GM23338 (cell line): ENCODE measurements around the gene CNDP1. TPM values are rescaled to one million over a fixed set of nuclear protein-coding genes. Genes with fewer than 3 reads are reported as not detected.
"Not testable (repeated sequence)": the region's sequence is repeated elsewhere in the genome, so short reads cannot be mapped to it uniquely, and the experiment has no call there.

Experiments used
- ATAC-seq: fragments of 200-7000 bp; cut with Tn5 transposase; 3 replicates; pipeline ENCODE4 v1.9.1; 2020
- DNase-seq: peaks from one replicate; pipeline ENCODE4 v3.0.0-alpha.2; 2015; ENCODE audit warnings: low spot score
- H2AFZ ChIP-seq: fragments of 200-600 bp; sonication (generic); 2 replicates; pipeline ENCODE4 v1.8.0; 2016; ENCODE audit warnings: antibody characterized with exemption, mild to moderate bottlenecking, moderate library complexity
- H3F3A ChIP-seq: fragments of 200-600 bp; sonication (generic); replicated peaks from 2 replicates; pipeline ENCODE4 v1.8.0; 2017; ENCODE audit warnings: antibody characterized with exemption, mixed run types, low read depth
- H3K27ac ChIP-seq: fragments of 200-600 bp; sonication (generic); 2 replicates; pipeline ENCODE4 v1.6.1; 2016; ENCODE audit warnings: low read depth
- H3K27me3 ChIP-seq: fragments of 200-600 bp; sonication (generic); 2 replicates; pipeline ENCODE4 v1.8.0; 2016; ENCODE audit warnings: mild to moderate bottlenecking, mixed run types, moderate library complexity; ENCODE audit not compliant: insufficient read depth
- H3K36me3 ChIP-seq: fragments of 200-600 bp; sonication (generic); 2 replicates; pipeline ENCODE4 v1.8.0; 2016; ENCODE audit warnings: mild to moderate bottlenecking; ENCODE audit not compliant: insufficient read depth
- H3K4me1 ChIP-seq: fragments of 200-600 bp; sonication (generic); 2 replicates; pipeline ENCODE4 v1.8.0; 2016; ENCODE audit warnings: mild to moderate bottlenecking, moderate library complexity; ENCODE audit not compliant: insufficient read depth
- H3K4me2 ChIP-seq: fragments of 200-600 bp; sonication (generic); 2 replicates; pipeline ENCODE4 v1.7.1; 2017; ENCODE audit warnings: mixed run types
- H3K4me3 ChIP-seq: fragments of 200-600 bp; sonication (generic); 2 replicates; pipeline ENCODE4 v1.6.1; 2016; ENCODE audit warnings: mixed run types
- H3K79me2 ChIP-seq: fragments of 200-600 bp; sonication (generic); replicated peaks from 2 replicates; pipeline ENCODE4 v1.8.0; 2017; ENCODE audit warnings: mild to moderate bottlenecking; ENCODE audit not compliant: insufficient read depth
- H3K9me2 ChIP-seq: fragments of 200-600 bp; sonication (generic); 2 replicates; pipeline ENCODE4 v1.8.0; 2017; ENCODE audit not compliant: insufficient read depth
- H4K20me1 ChIP-seq: fragments of 200-600 bp; sonication (generic); replicated peaks from 2 replicates; pipeline ENCODE4 v1.8.0; 2017; ENCODE audit warnings: mild to moderate bottlenecking; ENCODE audit not compliant: insufficient read depth
- H3K27ac Mint-ChIP-seq: 2 replicates; pipeline ENCODE4 v1.8.0; 2020; ENCODE audit warnings: inconsistent platforms, mild to moderate bottlenecking, moderate library complexity, mixed read lengths
- H3K27me3 Mint-ChIP-seq: 3 replicates; pipeline ENCODE4 v1.8.0; 2022; ENCODE audit warnings: low read depth, mild to moderate bottlenecking, moderate library complexity, mixed read lengths, inconsistent platforms; ENCODE audit not compliant: insufficient read depth, poor library complexity
- H3K36me3 Mint-ChIP-seq: 3 replicates; pipeline ENCODE4 v1.8.0; 2021; ENCODE audit warnings: low read depth, mild to moderate bottlenecking, inconsistent platforms, moderate library complexity, mixed read lengths
- H3K4me1 Mint-ChIP-seq: 3 replicates; pipeline ENCODE4 v1.8.0; 2020; ENCODE audit warnings: mild to moderate bottlenecking, inconsistent platforms, mixed read lengths
- H3K4me3 Mint-ChIP-seq: 3 replicates; pipeline ENCODE4 v1.8.0; 2021; ENCODE audit warnings: moderate library complexity, mild to moderate bottlenecking, inconsistent platforms, mixed read lengths
- H3K9me3 Mint-ChIP-seq: 3 replicates; pipeline ENCODE4 v1.8.0; 2020; ENCODE audit warnings: moderate library complexity, mild to moderate bottlenecking, inconsistent platforms, mixed read lengths
- CREB1 ChIP-seq: fragments of 250-450 bp; sonication (Bioruptor Pico); IDR thresholded peaks from 2 replicates; pipeline ENCODE4 v1.5.0; 2020; ENCODE audit warnings: low read depth, mild to moderate bottlenecking, moderate library complexity
- REST ChIP-seq: IDR thresholded peaks from one replicate; pipeline ENCODE4 v1.6.1; 2018; ENCODE audit warnings: antibody characterized with exemption; ENCODE audit not compliant: unreplicated experiment
- ZNF114 ChIP-seq: fragments of 250-450 bp; sonication (Bioruptor Pico); IDR thresholded peaks from 2 replicates; pipeline ENCODE4 v1.5.0; 2020; ENCODE audit warnings: mild to moderate bottlenecking, moderate library complexity
- polyA plus RNA-seq: library from polyadenylated mRNA; unstranded; fragments of >200 nt; fragmentation: Nextera tagmentation; extraction: Ambion mirVana; gene quantifications from 2 replicates; pipeline ENCODE4 v1.2.1, GENCODE V29; 2016
- total RNA-seq: library from RNA; depleted of rRNA; stranded (reverse); fragments of >200 nt; shearing (Covaris generic); gene quantifications from 2 replicates; pipeline ENCODE4 v1.2.3, GENCODE V29; 2014
- TF ChIP-seq, protein P1 (sequence below), 2 experiments: fragments of 200-600 bp in 1 of 2; sonication (generic) in 1 of 2; conservative IDR thresholded peaks; 2 replicates each; pipeline versions ENCODE4 v1.5.1 to v1.6.1; 2016 to 2017; ENCODE audit warnings: antibody characterized with exemption in 2 of 2, low read depth in 2 of 2, mild to moderate bottlenecking in 2 of 2, moderate library complexity in 1 of 2

The CNDP1 gene
- total and polyA plus RNA-seq, 2 experiments from 2014 or later, result 0.03 to 0.11 TPM

- not testable (repeated sequence) for H4K20me1 ChIP-seq, H3K9me2 ChIP-seq, H3K4me1 ChIP-seq, H3K79me2 ChIP-seq, H3K27ac ChIP-seq, H3K4me1 Mint-ChIP-seq, H3K4me3 ChIP-seq, H3K4me2 ChIP-seq, H3K4me3 Mint-ChIP-seq, H3K27me3 ChIP-seq, H3K36me3 ChIP-seq, H3K27ac Mint-ChIP-seq, DNase-seq, H3F3A ChIP-seq, ATAC-seq, H2AFZ ChIP-seq, H3K27me3 Mint-ChIP-seq
- Mint-ChIP-seq H3K36me3 (peaks cover 22% of the 10 kb centered on the region), H3K9me3 (peaks cover 49% of the 10 kb centered on the region)
Observed at GRCh38 chr18:74565164-74565563, 30.9 kb downstream of the CNDP1 start.

DNA sequence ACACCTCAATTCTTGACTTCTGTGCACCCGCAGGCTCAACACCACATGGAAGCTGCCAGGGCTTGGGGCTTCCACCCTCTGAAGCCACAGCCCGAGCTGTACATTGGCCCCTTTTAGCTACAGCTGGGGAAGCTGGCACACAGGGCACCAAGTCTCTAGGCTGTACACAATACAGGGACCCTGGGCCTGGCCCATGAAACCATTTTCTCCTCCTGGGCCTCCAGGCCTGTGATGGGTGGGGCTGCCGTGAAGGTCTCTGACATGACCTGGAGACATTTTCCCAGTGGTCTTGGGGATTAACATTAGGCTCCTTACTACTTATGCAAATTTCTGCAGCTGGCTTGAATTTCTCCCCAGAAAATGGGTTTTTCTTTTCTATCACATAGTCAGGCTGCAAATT is 31.7 kb downstream of the CNDP1 start:
- H4K20me1 ChIP-seq, H3K4me1 ChIP-seq, H3K4me1 Mint-ChIP-seq, DNase-seq, H3K79me2 ChIP-seq, H3K4me3 ChIP-seq, H3K36me3 ChIP-seq, H3F3A ChIP-seq, H3K27me3 ChIP-seq, H3K27me3 Mint-ChIP-seq, H3K4me3 Mint-ChIP-seq, H3K27ac ChIP-seq, H3K9me2 ChIP-seq, H2AFZ ChIP-seq, H3K27ac Mint-ChIP-seq, H3K4me2 ChIP-seq, ATAC-seq: not testable (repeated sequence)
- Mint-ChIP-seq H3K9me3 (peaks cover 49% of the 10 kb centered on the region), H3K36me3 (peaks cover 22% of the 10 kb centered on the region)

DNA sequence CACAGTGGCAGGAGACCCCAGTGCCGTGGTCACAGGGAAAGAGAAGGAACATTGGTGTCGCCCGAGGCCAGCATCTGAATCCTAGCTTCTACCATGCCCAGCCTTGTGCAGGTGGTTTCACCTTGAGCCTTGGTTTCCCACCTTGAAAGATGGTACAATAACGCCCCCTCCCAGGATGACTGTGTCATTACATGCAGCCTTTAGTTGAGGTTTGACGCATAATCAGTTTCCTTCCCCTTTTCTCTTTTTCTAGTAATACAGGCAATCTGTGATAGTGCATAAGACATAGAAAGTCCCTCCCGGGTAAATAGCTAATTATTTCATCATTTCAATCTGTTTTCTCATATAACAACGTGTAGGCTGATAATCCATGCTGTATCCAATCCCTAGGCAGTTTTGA is 33.5 kb downstream of the CNDP1 start:
- ATAC-seq (no peak), DNase-seq (peak; percentile 24)
- no peaks in the 10 kb centered on the region for H3K4me1 ChIP-seq
- H3K4me2 ChIP-seq, result no peak overlapping the region
- H3K27ac ChIP-seq, result no peak overlapping the region
- no peak overlapping the region for H3K4me3 ChIP-seq
- peaks cover 7% of the 10 kb centered on the region for H3K27me3 Mint-ChIP-seq
- no peak for TF ChIP-seq ZNF114
- TF ChIP-seq, protein P1, sequence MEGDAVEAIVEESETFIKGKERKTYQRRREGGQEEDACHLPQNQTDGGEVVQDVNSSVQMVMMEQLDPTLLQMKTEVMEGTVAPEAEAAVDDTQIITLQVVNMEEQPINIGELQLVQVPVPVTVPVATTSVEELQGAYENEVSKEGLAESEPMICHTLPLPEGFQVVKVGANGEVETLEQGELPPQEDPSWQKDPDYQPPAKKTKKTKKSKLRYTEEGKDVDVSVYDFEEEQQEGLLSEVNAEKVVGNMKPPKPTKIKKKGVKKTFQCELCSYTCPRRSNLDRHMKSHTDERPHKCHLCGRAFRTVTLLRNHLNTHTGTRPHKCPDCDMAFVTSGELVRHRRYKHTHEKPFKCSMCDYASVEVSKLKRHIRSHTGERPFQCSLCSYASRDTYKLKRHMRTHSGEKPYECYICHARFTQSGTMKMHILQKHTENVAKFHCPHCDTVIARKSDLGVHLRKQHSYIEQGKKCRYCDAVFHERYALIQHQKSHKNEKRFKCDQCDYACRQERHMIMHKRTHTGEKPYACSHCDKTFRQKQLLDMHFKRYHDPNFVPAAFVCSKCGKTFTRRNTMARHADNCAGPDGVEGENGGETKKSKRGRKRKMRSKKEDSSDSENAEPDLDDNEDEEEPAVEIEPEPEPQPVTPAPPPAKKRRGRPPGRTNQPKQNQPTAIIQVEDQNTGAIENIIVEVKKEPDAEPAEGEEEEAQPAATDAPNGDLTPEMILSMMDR (conservative IDR thresholded peaks at IDR 0.05; ENCODE audit: low read depth in 2 of 2), result peak; percentile 45 to 62
- peaks cover 22% of the 10 kb centered on the region for H3K36me3 Mint-ChIP-seq
- no peaks in the 10 kb centered on the region; the same call in 1 of the 2 replicates for H3K9me2 ChIP-seq
- no peaks in the 10 kb centered on the region for H3K27me3 ChIP-seq
- H3K36me3 ChIP-seq, result no peaks in the 10 kb centered on the region
- no peaks in the 10 kb centered on the region for H3K79me2 ChIP-seq
- H4K20me1 ChIP-seq, result no peaks in the 10 kb centered on the region
- H3K4me3 Mint-ChIP-seq, result no peak overlapping the region
- no peak overlapping the region for H3K27ac Mint-ChIP-seq
- no peaks in the 10 kb centered on the region for H3K4me1 Mint-ChIP-seq
- no peak overlapping the region for H2AFZ ChIP-seq
- H3F3A ChIP-seq, result no peaks in the 10 kb centered on the region
- peaks cover 49% of the 10 kb centered on the region for H3K9me3 Mint-ChIP-seq

GRCh38 chr18:74569401-74569800 is 35.1 kb downstream of the CNDP1 start:
- Histone ChIP-seq H3K27me3 (no peaks in the 10 kb centered on the region), H3K27ac (no peak overlapping the region), H3K4me1 (no peaks in the 10 kb centered on the region), H3K4me2 (no peak overlapping the region), H2AFZ (no peak overlapping the region), H3F3A (no peaks in the 10 kb centered on the region), H3K36me3 (no peaks in the 10 kb centered on the region), H3K9me2 (no peaks in the 10 kb centered on the region; the same call in 1 of the 2 replicates), H3K4me3 (no peak overlapping the region), H3K79me2 (no peaks in the 10 kb centered on the region), H4K20me1 (no peaks in the 10 kb centered on the region)
- ATAC-seq, result no peak
- Mint-ChIP-seq H3K27me3 (peaks cover 4% of the 10 kb centered on the region), H3K4me3 (no peak overlapping the region), H3K36me3 (peaks cover 22% of the 10 kb centered on the region), H3K4me1 (no peaks in the 10 kb centered on the region), H3K9me3 (peaks cover 48% of the 10 kb centered on the region), H3K27ac (no peak overlapping the region)
- no peak for DNase-seq
- no peak for TF ChIP-seq REST
- TF ChIP-seq CREB1, result no peak
